GM12892 (cell line): Measurements from ENCODE around the gene LCOR.

ENCODE experiments used
- DNase-seq: peaks from one replicate; pipeline ENCODE4 v3.0.0; 2011; ENCODE audit not compliant: insufficient read length
- FAIRE-seq: peaks from 2 replicates; lab custom pipeline; 2011; peaks lifted over from hg19 to GRCh38; lab: Jason Lieb, UNC
- POLR2A ChIP-seq: IDR thresholded peaks from 2 replicates; pipeline ENCODE4 v1.6.1; 2011; ENCODE audit warnings: low read depth, low read length, control low read depth
- POLR2AphosphoS5 ChIP-seq: IDR thresholded peaks from 2 replicates; pipeline ENCODE4 v1.6.1; 2011; ENCODE audit warnings: low read depth, low read length, control low read depth
- TAF1 ChIP-seq: IDR thresholded peaks from 2 replicates; pipeline ENCODE4 v1.6.1; 2011; ENCODE audit warnings: low read depth, mild to moderate bottlenecking, control low read depth, low read length, borderline replicate concordance

The LCOR gene

DNA sequence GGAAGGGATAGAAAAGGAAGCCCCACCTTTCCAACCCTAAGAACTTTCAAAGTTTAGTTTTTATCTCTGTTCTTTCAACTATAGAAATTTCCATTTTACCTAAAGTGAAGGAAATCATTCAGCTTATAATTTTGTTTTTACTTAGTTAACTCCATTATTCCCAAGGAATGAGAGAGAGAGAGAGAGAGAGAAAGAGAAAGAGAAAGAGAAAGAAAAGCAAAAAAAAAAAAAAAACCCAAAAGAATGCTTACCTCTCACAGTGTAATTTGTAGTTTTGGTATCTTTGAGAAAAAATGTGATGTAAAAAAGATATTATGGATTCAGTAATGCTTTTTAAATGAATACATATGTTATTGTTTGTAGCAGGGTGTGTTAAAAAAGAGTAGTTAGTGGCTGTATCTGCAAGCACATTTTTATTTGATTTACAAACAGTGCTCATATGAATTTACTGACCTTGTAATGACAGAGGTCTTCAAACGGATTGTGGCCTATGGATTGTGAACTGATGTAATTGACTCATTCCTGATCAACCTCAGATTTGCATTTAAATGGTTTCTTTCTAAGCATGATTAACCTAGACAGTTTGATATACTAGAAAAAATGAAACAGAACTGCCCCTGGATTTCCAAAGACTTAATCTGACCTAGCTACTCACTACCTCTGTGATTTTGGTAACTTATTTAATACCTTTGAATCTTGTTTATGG, 64.9 kb downstream of the LCOR start:
- no peak for DNase-seq
- FAIRE-seq, result peak; percentile 86
- no peak for TF ChIP-seq TAF1
- no peak for TF ChIP-seq POLR2AphosphoS5
- no peak for TF ChIP-seq POLR2A

DNA sequence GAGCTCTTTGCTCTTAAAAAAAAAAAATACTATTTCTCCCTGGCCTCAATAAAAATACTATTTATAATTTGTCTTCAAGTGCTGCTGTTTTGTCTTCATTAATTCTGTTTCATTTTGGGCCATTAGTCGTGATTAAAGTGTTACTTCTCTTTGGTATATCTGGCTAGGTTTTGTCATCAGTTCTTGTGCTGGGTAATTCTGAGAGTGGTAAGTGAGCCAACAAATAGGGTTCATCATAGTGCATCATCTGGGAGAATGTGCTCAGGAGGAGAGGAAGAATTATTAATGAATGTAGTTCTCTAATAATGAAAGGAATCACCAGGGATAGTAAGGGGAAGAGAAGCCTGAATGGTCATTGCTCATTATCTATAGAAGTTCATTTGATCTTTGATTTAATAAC, 70.0 kb downstream of the LCOR start:
- no peak for FAIRE-seq
- no peak for DNase-seq
- TF ChIP-seq POLR2AphosphoS5, result no peak
- no peak for TF ChIP-seq TAF1
- no peak for TF ChIP-seq POLR2A

DNA sequence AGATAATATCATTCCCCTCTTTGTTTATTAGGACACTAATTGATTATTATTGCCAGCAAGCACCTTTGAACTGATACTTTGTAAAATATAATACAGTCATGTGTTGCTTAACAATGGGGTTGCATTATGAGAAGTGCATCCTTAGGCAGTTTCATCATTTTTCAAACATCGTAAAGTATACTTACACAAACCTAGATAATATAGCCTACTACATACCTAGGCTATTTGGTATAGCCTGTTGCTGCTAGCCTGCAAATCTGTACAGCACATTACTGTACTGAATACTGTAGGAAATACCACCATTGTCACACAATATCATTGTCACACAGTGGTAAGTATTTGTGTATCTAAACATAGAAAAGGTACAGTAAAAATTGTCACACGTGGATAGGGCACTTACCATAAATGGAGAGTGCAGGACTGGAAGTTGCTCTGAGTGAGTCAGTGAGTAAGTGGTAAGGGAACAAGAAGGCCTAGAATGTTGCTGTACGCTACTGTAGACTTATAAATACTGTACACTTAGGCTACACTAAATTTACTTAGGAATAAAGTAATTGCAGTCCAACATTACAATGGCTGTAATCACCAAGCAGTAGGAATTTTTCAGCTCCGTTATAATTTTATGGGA, 70.7 kb downstream of the LCOR start:
- FAIRE-seq (peak; percentile 63), DNase-seq (no peak)
- no peak for TF ChIP-seq TAF1
- TF ChIP-seq POLR2AphosphoS5, result no peak
- no peak for TF ChIP-seq POLR2A

DNA sequence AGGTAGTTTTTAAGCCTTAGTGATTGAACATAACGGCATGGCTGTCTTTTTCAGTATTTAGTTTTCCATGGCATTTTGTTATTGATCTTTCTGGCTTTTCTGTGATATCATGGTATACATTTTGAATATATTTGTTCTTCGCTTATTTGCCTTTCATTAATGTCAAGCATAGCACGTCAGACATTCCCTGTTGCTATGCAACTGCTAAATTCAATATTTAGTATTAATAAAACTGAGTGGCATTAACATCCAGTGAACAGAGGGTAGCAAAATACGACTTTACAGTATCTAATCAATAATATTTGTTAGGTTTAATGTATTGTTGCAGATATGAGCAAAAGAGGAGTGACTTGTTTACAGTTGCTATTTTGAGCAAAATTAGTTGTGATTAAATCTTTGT, 72.5 kb downstream of the LCOR start:
- DNase-seq (no peak), FAIRE-seq (peak; percentile 9)
- TF ChIP-seq POLR2A (no peak), POLR2AphosphoS5 (no peak), TAF1 (no peak)

DNA sequence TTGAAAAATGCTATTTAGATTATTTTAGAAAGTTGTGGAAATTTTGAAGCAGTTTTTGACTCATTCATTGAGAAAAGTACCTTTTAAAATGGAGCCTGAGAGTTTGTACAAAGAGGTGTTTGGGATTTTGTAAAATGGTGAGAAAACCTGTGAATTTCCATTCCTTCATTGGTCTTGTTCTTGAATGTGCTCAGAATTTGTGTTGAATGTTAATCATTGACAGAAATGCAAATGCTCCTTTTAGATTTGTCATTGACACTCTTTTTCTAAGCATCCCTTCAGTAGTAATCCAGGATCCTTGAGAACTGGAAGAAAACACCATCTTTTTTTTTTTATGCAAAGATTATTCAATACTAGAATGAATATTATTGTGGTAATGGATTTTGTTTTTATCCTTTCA, 74.8 kb downstream of the LCOR start:
- FAIRE-seq (no peak), DNase-seq (no peak)

DNA sequence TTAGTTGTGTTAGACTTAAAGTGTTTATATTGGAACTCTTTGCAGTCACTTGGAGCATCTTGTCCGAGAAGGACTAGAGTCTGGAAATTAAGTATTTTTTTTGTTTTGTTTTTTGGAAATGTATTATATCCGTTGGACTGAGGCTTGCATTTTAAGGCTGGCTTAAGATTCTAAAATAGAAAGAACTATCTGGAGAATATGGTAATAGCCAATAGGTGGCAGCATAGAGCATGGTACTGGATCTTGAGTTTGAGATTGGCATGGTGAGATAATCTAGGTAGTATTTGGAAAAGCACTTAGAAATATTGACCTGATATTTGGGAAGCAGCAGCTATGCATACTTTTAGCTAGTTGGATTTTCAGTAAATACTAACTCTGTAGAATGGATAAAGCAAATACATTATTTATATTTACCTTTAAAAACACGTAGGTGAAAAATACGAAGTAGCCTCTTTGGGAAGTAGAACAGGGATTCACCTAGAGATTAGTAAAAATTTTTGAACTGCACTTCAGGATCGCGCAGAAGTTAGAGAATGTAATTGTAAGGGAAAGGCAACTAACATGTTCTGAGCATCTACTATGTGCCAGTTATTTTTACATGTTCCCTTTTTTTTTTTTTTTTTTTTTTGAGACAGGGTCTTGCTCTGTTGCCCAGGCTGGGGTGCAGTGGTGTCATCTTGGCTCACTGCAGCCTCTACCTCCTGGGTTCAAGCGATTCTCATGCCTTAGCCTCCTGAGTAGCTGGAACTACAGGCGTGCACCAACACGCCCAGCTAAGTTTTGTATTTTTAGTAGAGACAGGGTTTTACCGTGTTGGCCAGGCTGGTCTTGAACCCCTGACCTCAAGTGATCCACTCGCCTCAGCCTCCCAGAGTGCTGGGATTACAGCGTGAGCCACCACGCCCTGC, 78.6 kb downstream of the LCOR start:
- DNase-seq (peak; percentile 17), FAIRE-seq (peak; percentile 87)
- TF ChIP-seq POLR2AphosphoS5, result no peak
- TF ChIP-seq POLR2A, result no peak
- no peak for TF ChIP-seq TAF1

More for the DNA sequence above, 74.8 kb downstream of the LCOR start:
- no peak for TF ChIP-seq POLR2A
- TF ChIP-seq POLR2AphosphoS5, result no peak
- TF ChIP-seq TAF1, result no peak

DNA sequence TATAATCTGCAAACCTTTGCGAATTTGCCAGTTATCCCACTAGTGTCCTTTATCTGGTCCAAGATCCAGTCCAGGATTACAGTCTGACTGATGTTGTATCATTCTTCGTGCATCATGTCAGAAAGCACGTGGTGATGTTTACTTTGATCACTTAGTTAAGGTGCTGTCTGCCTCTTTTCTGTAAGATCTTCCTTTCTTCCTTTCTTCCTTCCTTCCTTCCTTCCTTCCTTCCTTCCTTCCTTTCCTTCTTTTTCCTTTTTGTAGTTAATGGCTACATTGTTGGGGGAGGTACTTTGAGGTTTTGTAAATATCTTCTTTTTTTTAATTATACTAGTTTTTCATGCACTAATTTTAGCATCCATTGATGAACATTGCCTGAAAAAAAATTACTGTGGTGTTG, 80.3 kb downstream of the LCOR start:
- peak; percentile 57 for FAIRE-seq
- DNase-seq, result no peak
- TF ChIP-seq POLR2AphosphoS5 (no peak), POLR2A (no peak), TAF1 (no peak)

DNA sequence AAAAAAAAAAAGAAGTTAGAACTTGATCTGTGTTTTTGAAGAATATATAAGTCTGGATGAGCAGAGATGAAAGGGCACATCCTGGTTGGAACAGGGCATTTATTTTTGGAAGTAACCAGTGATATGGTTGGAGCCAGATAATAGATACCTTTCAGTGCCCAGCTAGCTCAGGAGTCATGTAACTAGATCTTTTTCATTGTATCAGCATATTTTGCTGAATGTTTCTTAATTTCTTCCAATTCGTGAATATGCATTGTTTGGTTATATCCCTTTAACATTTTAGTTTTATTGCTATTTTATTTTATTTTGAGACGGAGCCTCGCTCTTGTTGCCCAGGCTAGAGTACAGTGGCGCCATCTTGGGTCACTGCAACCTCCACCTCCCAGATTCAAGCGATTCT, 81.8 kb downstream of the LCOR start:
- DNase-seq (no peak), FAIRE-seq (no peak)
- TF ChIP-seq TAF1 (no peak), POLR2AphosphoS5 (no peak), POLR2A (no peak)

DNA sequence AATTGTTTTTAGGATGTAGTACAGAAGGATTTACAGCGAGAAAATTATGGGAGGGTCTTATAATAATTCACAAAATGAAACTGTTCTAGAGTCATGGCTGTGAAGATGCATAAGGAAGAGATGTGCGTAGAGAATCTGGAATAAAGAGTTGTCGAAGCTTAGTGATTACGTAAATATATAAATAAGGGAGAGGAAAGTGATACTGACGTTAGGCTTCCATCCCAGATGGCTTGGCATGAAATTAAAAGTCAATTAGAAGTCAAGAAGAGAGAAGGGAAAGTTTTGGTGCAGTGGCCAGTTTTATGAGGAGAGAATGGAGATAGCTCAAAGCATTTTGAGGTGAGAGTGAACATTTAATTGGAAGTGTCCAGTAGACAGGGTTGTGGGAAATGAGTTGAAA, 85.5 kb downstream of the LCOR start:
- DNase-seq, result no peak
- no peak for FAIRE-seq
- TF ChIP-seq TAF1 (no peak), POLR2AphosphoS5 (no peak), POLR2A (no peak)

DNA sequence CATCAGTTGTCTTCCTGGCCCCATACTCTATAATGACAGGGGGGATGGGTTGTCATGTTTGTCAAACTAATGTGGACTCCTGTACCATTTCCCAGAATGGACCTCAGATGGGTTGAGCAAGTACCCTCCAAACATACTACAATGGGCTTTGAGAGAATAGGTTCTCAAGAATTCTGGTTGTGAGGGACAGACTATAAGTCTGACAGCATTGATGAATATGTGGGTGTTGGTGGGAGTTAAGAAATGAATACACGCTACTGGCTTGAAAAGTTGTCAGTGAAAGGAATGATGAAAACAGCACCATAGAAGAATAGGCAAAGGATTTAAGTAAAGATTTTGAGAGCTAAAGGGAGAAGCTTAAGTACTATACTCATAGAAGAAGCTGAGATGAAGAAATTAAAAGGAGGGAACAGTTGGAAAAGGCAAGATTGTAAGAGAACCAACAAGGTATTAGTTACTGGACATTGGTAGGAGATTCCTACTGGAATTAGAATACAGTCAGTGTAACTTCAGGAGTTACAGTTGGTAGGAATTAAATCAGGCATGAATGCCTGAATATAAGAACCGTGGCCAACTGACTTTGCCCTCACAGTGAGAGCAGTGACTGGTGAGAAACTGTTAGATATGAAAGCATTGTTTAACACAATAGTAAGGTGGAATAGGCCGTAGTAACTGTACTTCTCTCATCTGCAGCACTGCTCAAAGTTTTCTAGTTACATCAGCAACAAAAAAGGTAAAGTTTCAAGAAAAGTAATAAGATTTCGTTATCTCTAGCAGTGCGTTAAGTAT, 86.3 kb downstream of the LCOR start:
- DNase-seq, result no peak
- no peak for TF ChIP-seq TAF1
- no peak for TF ChIP-seq POLR2A
- no peak for TF ChIP-seq POLR2AphosphoS5
- FAIRE-seq, result peak; percentile 38
